ENCODE measurements around the gene PROKR2. TPM values are rescaled to one million over a fixed set of nuclear protein-coding genes. Genes with fewer than 3 reads are reported as not detected.

Gene PROKR2
- total RNA-seq, 1 donor from 2014 or later = 5.9 TPM

- DNase-seq (ENCODE audit: extremely low spot score, unreplicated experiment) = no peak
- Mint-ChIP-seq H3K27ac (no peak overlapping the region), H3K9me3 (peaks cover 5% of the 10 kb centered on the region), H3K27me3 (peaks cover 3% of the 10 kb centered on the region), H3K36me3 (no peaks in the 10 kb centered on the region), H3K4me1 (ENCODE audit: unreplicated experiment) (no peaks in the 10 kb centered on the region), H3K4me3 (no peak overlapping the region)
- no peak for TF ChIP-seq CTCF (conservative IDR thresholded peaks at IDR 0.05)
These were observed 41.2 kb upstream of the PROKR2 start for GRCh38 chr20:5357946-5358345.

GRCh38 chr20:5356941-5357340 lies 40.2 kb upstream of the PROKR2 start:
- no peak for DNase-seq (ENCODE audit: extremely low spot score, unreplicated experiment)
- H3K27ac Mint-ChIP-seq = no peak overlapping the region
- peaks cover 3% of the 10 kb centered on the region for H3K27me3 Mint-ChIP-seq
- H3K4me3 Mint-ChIP-seq = no peak overlapping the region
- no peaks in the 10 kb centered on the region for H3K36me3 Mint-ChIP-seq
- H3K9me3 Mint-ChIP-seq = peaks cover 5% of the 10 kb centered on the region
- no peaks in the 10 kb centered on the region for H3K4me1 Mint-ChIP-seq (ENCODE audit: unreplicated experiment)
- TF ChIP-seq CTCF (conservative IDR thresholded peaks at IDR 0.05) = no peak

- Mint-ChIP-seq H3K4me3 (no peak overlapping the region), H3K4me1 (ENCODE audit: unreplicated experiment) (no peaks in the 10 kb centered on the region), H3K9me3 (peaks cover 5% of the 10 kb centered on the region), H3K27me3 (peaks cover 3% of the 10 kb centered on the region), H3K36me3 (no peaks in the 10 kb centered on the region), H3K27ac (no peak overlapping the region)
- no peak for DNase-seq (ENCODE audit: extremely low spot score, unreplicated experiment)
- TF ChIP-seq CTCF (conservative IDR thresholded peaks at IDR 0.05) = no peak
These were observed 38.1 kb upstream of the PROKR2 start for GRCh38 chr20:5354901-5355300.

- Mint-ChIP-seq H3K27ac (no peak overlapping the region), H3K4me3 (no peak overlapping the region), H3K9me3 (peaks cover 5% of the 10 kb centered on the region), H3K27me3 (peaks cover 3% of the 10 kb centered on the region), H3K36me3 (no peaks in the 10 kb centered on the region), H3K4me1 (ENCODE audit: unreplicated experiment) (no peaks in the 10 kb centered on the region)
- TF ChIP-seq CTCF (conservative IDR thresholded peaks at IDR 0.05) = no peak
- DNase-seq (ENCODE audit: extremely low spot score, unreplicated experiment) = no peak
These were observed 37.1 kb upstream of the PROKR2 start for GRCh38 chr20:5353624-5354496.

GRCh38 chr20:5349448-5349847 lies 32.7 kb upstream of the PROKR2 start:
- H3K9me3 Mint-ChIP-seq = no peaks in the 10 kb centered on the region
- no peak for TF ChIP-seq CTCF (conservative IDR thresholded peaks at IDR 0.05)
- no peak overlapping the region for H3K4me3 Mint-ChIP-seq
- H3K36me3 Mint-ChIP-seq = no peaks in the 10 kb centered on the region
- H3K4me1 Mint-ChIP-seq (ENCODE audit: unreplicated experiment) = no peaks in the 10 kb centered on the region
- no peak for DNase-seq (ENCODE audit: extremely low spot score, unreplicated experiment)
- no peak overlapping the region for H3K27ac Mint-ChIP-seq
- H3K27me3 Mint-ChIP-seq = no peaks in the 10 kb centered on the region

Data from type B pancreatic cell (in vitro differentiated cells).